ENCODE measurements around the gene DNAJC7.

DNA sequence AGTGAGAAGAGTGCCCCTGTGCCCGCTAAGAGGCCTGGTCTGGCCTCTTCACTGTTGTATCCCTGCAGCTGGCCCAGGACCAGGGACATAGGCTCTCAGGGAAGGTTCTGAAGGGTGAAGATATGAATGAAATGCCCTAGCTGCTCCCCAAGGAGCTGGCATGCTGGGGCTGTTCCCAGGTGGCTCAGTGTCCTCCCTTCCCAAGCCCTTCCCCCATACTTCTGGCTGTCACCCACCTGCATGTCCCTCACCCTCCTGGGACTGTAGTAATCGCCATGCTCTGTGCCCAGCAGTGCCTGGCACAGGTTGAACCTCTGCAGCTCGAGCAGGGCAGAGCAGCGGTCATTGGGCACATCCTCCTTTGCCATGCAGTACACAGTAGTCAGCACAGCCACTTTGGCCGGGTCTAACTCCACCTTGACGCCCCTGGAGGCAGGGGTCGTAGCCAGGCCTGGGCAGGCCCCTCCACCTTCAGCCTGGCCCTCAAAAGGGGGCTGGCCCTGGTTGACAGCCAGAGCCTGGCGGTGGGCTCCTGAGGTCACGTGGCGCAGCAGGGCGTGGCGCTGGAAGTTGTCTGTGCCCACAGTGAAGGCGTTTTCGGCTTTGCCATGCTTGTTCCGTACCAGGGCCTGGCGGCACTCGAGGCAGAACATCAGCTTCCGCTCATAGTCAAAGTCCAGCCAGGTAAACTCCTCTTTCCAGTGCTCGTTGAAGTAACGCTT is 25.5 kb upstream of the DNAJC7 start:
- TF ChIP-seq, protein P1, sequence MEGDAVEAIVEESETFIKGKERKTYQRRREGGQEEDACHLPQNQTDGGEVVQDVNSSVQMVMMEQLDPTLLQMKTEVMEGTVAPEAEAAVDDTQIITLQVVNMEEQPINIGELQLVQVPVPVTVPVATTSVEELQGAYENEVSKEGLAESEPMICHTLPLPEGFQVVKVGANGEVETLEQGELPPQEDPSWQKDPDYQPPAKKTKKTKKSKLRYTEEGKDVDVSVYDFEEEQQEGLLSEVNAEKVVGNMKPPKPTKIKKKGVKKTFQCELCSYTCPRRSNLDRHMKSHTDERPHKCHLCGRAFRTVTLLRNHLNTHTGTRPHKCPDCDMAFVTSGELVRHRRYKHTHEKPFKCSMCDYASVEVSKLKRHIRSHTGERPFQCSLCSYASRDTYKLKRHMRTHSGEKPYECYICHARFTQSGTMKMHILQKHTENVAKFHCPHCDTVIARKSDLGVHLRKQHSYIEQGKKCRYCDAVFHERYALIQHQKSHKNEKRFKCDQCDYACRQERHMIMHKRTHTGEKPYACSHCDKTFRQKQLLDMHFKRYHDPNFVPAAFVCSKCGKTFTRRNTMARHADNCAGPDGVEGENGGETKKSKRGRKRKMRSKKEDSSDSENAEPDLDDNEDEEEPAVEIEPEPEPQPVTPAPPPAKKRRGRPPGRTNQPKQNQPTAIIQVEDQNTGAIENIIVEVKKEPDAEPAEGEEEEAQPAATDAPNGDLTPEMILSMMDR (IDR thresholded peaks at IDR 0.05) = no peak
- TF ChIP-seq POLR2A (IDR thresholded peaks at IDR 0.05) = no peak
- TF ChIP-seq POLR2AphosphoS5 (IDR thresholded peaks at IDR 0.05) = no peak
